Heart left ventricle (tissue), 13 donors: ENCODE data around the gene CENPU.

ENCODE experiments used
- POLR2A ChIP-seq, 2 donors: fragments of 450-650 bp; IDR thresholded peaks; one replicate each; pipeline ENCODE4 v1.6.1; 2017; ENCODE audit warnings: antibody characterized with exemption in 2 of 2, mild to moderate bottlenecking in 2 of 2, moderate library complexity in 2 of 2
- TF ChIP-seq, protein P1 (sequence below), 12 donors: fragments of 200-600 bp; sonication (generic) in 4 of 12; IDR thresholded peaks; one replicate each; pipeline versions ENCODE4 v1.5.0 to v1.8.0; 2018 to 2022; ENCODE audit warnings: antibody characterized with exemption in 12 of 12, mild to moderate bottlenecking in 5 of 12
- donor health status: ischemic (EF 13 %, LVEDD 7.1; RV severe dilation, severe dysfunction).
- donor health status: DM: no; HTN: yes; CAD: no.
- donor health status: DM: no; HTN: no; CAD: no.
- donor health status: ischemic (EF 25% LVEDD 6.9; RV normal size, moderate dysfunction).
- donor health status: ischemic (EF 25% LVEDD 5.7; RV mildly dilated, moderate dysfunction).
- donor health status: ischemic (EF 35%, LVEDD 5.7; RV mildly dilated, moderate dysfunction).
- donor health status: nonischemic (EF 11% LVEDD 7.7; RV severe dilation, severe dysfunction).
- donor health status: DM: yes; HTN: yes; CAD: no.
- donor health status: PGD.
- donor health status: ischemic (EF 29% LVEDD 5.4; RV normal size, mild dysfunction).
- donor health status: nonischemic (EF 23%, LVEDD 6.1; RV moderate dilation, normal function).

DNA sequence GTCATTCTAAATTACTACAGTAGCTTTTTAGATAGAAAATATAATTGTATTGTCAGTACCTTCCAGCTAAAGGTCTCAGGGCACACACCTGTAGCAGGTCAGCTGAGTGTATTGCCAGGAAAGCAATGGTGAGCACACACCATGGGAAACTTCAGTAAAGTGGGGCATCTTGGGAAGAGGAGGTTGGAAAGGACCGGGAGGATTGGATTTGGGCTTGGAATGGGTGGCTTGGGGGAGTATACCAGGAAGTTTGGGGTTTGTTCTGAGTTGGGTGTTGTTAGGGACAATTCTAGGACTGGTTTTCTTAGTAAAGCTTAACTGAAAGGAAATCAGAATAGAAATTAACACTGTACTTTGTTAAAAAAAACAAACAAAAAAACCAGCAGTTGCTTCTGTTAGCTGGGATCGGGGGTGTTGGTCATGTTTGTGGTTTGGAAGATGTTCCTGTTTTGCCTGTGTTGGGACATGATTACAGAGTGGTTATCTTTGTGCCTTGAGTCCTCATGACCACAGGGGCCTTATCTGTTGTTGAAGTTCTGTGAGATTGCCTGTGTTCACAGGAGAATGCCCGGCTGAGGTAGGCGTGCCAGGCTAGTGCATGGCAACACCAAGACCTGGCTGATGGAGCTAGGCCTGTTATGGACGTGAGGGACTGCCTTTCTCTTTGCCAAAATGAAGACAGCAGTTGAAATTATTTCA lies 49.3 kb downstream of the CENPU start:
- TF ChIP-seq, protein P1, sequence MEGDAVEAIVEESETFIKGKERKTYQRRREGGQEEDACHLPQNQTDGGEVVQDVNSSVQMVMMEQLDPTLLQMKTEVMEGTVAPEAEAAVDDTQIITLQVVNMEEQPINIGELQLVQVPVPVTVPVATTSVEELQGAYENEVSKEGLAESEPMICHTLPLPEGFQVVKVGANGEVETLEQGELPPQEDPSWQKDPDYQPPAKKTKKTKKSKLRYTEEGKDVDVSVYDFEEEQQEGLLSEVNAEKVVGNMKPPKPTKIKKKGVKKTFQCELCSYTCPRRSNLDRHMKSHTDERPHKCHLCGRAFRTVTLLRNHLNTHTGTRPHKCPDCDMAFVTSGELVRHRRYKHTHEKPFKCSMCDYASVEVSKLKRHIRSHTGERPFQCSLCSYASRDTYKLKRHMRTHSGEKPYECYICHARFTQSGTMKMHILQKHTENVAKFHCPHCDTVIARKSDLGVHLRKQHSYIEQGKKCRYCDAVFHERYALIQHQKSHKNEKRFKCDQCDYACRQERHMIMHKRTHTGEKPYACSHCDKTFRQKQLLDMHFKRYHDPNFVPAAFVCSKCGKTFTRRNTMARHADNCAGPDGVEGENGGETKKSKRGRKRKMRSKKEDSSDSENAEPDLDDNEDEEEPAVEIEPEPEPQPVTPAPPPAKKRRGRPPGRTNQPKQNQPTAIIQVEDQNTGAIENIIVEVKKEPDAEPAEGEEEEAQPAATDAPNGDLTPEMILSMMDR (IDR thresholded peaks at IDR 0.05) = no peak
- no peak for TF ChIP-seq POLR2A (IDR thresholded peaks at IDR 0.05)
